IMR-90 (cell line): Measurements from ENCODE around the gene TMEM269. TPM values are rescaled to one million over a fixed set of nuclear protein-coding genes. Genes with fewer than 3 reads are reported as not detected.
A peak's percentile ranks its signal among the peaks of the same experiment; 100 is the strongest.

ENCODE experiments used
- ATAC-seq: fragments of 200-7000 bp; cut with Tn5 transposase; 2 replicates; pipeline ENCODE4 v1.9.1; 2020; ENCODE audit warnings: low read depth, mild to moderate bottlenecking, moderate library complexity
- BruUV-seq: library from RNA; stranded (reverse); fragments of 400-500 nt; replicated peaks from 2 replicates; lab custom pipeline; 2021; lab: Mats Ljungman, UMichigan
- CTCF ChIA-PET: fragments of 300-600 bp; formaldehyde crosslinking; extraction: SDS; loops from one replicate; lab custom pipeline; 2021; ENCODE audit warnings: antibody characterized with exemption; lab: Yijun Ruan, JAX
- POLR2A ChIA-PET: fragments of 300-600 bp; sonication (Branson Sonifier 250); formaldehyde crosslinking; loops from one replicate; lab custom pipeline; 2022; ENCODE audit warnings: antibody characterized with exemption; ENCODE audit not compliant: unreplicated experiment; lab: Charles Lee
- DNase-seq: peaks from one replicate; pipeline ENCODE4 v3.0.0; 2013
- H2AFZ ChIP-seq: replicated peaks from 2 replicates; pipeline ENCODE3; 2013; ENCODE audit warnings: low read length, mild to moderate bottlenecking; ENCODE audit not compliant: poor library complexity
- H2AK5ac ChIP-seq: 2 replicates; pipeline ENCODE4 v1.6.1; 2013; ENCODE audit warnings: low read depth, low read length, inconsistent platforms
- H2AK9ac ChIP-seq: replicated peaks from 2 replicates; pipeline ENCODE3; 2013; ENCODE audit warnings: mild to moderate bottlenecking, low read depth, low read length, moderate library complexity; ENCODE audit not compliant: poor library complexity
- H2BK120ac ChIP-seq: 2 replicates; pipeline ENCODE4 v1.6.1; 2013; ENCODE audit warnings: low read depth, low read length, inconsistent platforms
- H2BK15ac ChIP-seq: 3 replicates; pipeline ENCODE4 v1.6.1; 2013; ENCODE audit warnings: low read depth, low read length, inconsistent platforms
- H2BK20ac ChIP-seq: 2 replicates; pipeline ENCODE4 v1.6.1; 2013; ENCODE audit warnings: low read depth, mild to moderate bottlenecking, inconsistent platforms, low read length, moderate library complexity
- H2BK5ac ChIP-seq: 2 replicates; pipeline ENCODE4 v1.6.1; 2013; ENCODE audit warnings: mild to moderate bottlenecking, low read depth, low read length, inconsistent platforms; ENCODE audit not compliant: poor library complexity, severe bottlenecking
- H3K14ac ChIP-seq: replicated peaks from 2 replicates; pipeline ENCODE4 v1.6.1; 2013; ENCODE audit warnings: low read depth, low read length, inconsistent platforms
- H3K18ac ChIP-seq: 2 replicates; pipeline ENCODE4 v1.6.1; 2013; ENCODE audit warnings: low read depth, low read length, control low read depth
- H3K23ac ChIP-seq: 2 replicates; pipeline ENCODE4 v1.6.1; 2013; ENCODE audit warnings: low read depth, low read length, inconsistent platforms
- H3K27ac ChIP-seq: 2 replicates; pipeline ENCODE4 v1.5.1; 2013; ENCODE audit warnings: mild to moderate bottlenecking, control low read depth, low read length; ENCODE audit not compliant: insufficient read depth
- H3K27me3 ChIP-seq: 2 replicates; pipeline ENCODE4 v1.6.1; 2013; ENCODE audit warnings: low read length; ENCODE audit not compliant: control insufficient read depth, insufficient read depth
- H3K36me3 ChIP-seq: 2 replicates; pipeline ENCODE4 v1.6.1; 2013; ENCODE audit warnings: low read length, mixed read lengths; ENCODE audit not compliant: control insufficient read depth, insufficient read depth
- H3K4ac ChIP-seq: 2 replicates; pipeline ENCODE4 v1.6.1; 2013; ENCODE audit warnings: low read depth, low read length, inconsistent platforms
- H3K4me1 ChIP-seq: 2 replicates; pipeline ENCODE4 v1.6.1; 2013; ENCODE audit warnings: low read length, mixed read lengths; ENCODE audit not compliant: control insufficient read depth, insufficient read depth
- H3K4me2 ChIP-seq: 2 replicates; pipeline ENCODE4 v1.6.1; 2013; ENCODE audit warnings: low read depth, mild to moderate bottlenecking, control low read depth, low read length, moderate library complexity
- H3K4me3 ChIP-seq: 2 replicates; pipeline ENCODE4 v1.5.1; 2013; ENCODE audit warnings: low read depth, mild to moderate bottlenecking, control low read depth, low read length, moderate library complexity; ENCODE audit not compliant: insufficient read depth
- H3K56ac ChIP-seq: 2 replicates; pipeline ENCODE4 v1.6.1; 2013; ENCODE audit warnings: low read length, inconsistent platforms; ENCODE audit not compliant: insufficient read depth; ENCODE audit errors: extremely low read depth
- H3K79me1 ChIP-seq, 2 experiments: 2 replicates each; pipeline ENCODE4 v1.6.1; 2013; ENCODE audit warnings: low read length in 2 of 2, inconsistent platforms in 1 of 2, low read depth in 1 of 2
- H3K9ac ChIP-seq: 2 replicates; pipeline ENCODE4 v1.6.1; 2013; ENCODE audit warnings: low read depth, low read length, control low read depth
- H3K9me1 ChIP-seq: 2 replicates; pipeline ENCODE4 v1.6.1; 2013; ENCODE audit warnings: low read length, inconsistent platforms; ENCODE audit not compliant: insufficient read depth
- H3K9me3 ChIP-seq: 2 replicates; pipeline ENCODE4 v1.6.1; 2013; ENCODE audit warnings: low read length; ENCODE audit not compliant: control insufficient read depth, insufficient read depth
- H4K20me1 ChIP-seq: 2 replicates; pipeline ENCODE4 v1.6.1; 2013; ENCODE audit warnings: low read length, inconsistent platforms; ENCODE audit not compliant: insufficient read depth
- H4K5ac ChIP-seq: 2 replicates; pipeline ENCODE4 v1.6.1; 2013; ENCODE audit warnings: mild to moderate bottlenecking, low read depth, low read length, control low read depth
- H4K8ac ChIP-seq, 2 experiments: 2 replicates each; pipeline ENCODE4 v1.6.1; 2013; ENCODE audit warnings: low read depth in 2 of 2, low read length in 2 of 2, control low read depth in 1 of 2, inconsistent platforms in 1 of 2
- H4K91ac ChIP-seq: 2 replicates; pipeline ENCODE4 v1.6.1; 2013; ENCODE audit warnings: low read depth, low read length, inconsistent platforms; ENCODE audit not compliant: insufficient read depth
- CEBPB ChIP-seq: IDR thresholded peaks from 2 replicates; pipeline ENCODE4 v1.6.1; 2012; ENCODE audit warnings: low read depth, low read length, improper control_type of control experiment
- CHD1 ChIP-seq: IDR thresholded peaks from 2 replicates; pipeline ENCODE4 v1.6.1; 2012; ENCODE audit warnings: low read depth, low read length, improper control_type of control experiment
- CTCF ChIP-seq: conservative IDR thresholded peaks from 2 replicates; pipeline ENCODE4 v1.5.1; 2012; ENCODE audit warnings: mild to moderate bottlenecking, low read depth, low read length, improper control_type of control experiment
- ELK1 ChIP-seq: fragments of 150-350 bp; IDR thresholded peaks from 2 replicates; pipeline ENCODE4 v1.6.1; 2016; ENCODE audit warnings: low read depth, mild to moderate bottlenecking, low read length, moderate library complexity, borderline replicate concordance
- MAFK ChIP-seq: IDR thresholded peaks from 2 replicates; pipeline ENCODE4 v1.6.1; 2012; ENCODE audit warnings: low read depth, low read length, improper control_type of control experiment
- MAZ ChIP-seq: IDR thresholded peaks from 2 replicates; pipeline ENCODE4 v1.6.1; 2012; ENCODE audit warnings: low read depth, mild to moderate bottlenecking, low read length, improper control_type of control experiment, moderate library complexity, borderline replicate concordance
- NFE2L2 ChIP-seq: fragments of 150-350 bp; IDR thresholded peaks from 2 replicates; pipeline ENCODE4 v1.6.1; 2016; ENCODE audit warnings: low read depth, mild to moderate bottlenecking, low read length
- POLR2A ChIP-seq: IDR thresholded peaks from 2 replicates; pipeline ENCODE4 v1.6.1; 2012; ENCODE audit warnings: mild to moderate bottlenecking, low read depth, low read length
- RAD21 ChIP-seq: IDR thresholded peaks from 2 replicates; pipeline ENCODE4 v1.6.1; 2012; ENCODE audit warnings: low read length, improper control_type of control experiment
- RCOR1 ChIP-seq: IDR thresholded peaks from 2 replicates; pipeline ENCODE4 v1.6.1; 2012; ENCODE audit warnings: mild to moderate bottlenecking, low read length, improper control_type of control experiment; ENCODE audit not compliant: insufficient replicate concordance
- SMC3 ChIP-seq: fragments of 150-350 bp; IDR thresholded peaks from 2 replicates; pipeline ENCODE4 v1.6.1; 2016; ENCODE audit warnings: low read depth, mild to moderate bottlenecking, antibody characterized with exemption, low read length, moderate library complexity
- USF2 ChIP-seq: fragments of 150-350 bp; IDR thresholded peaks from 2 replicates; pipeline ENCODE4 v1.6.1; 2017; ENCODE audit warnings: mild to moderate bottlenecking, antibody characterized with exemption, low read length, low read depth
- WGBS, 2 experiments: methylation state at CpG; one replicate each; pipeline versions ENCODE4 v1.1.5 to v1.1.7; 2013; ENCODE audit warnings: missing lambda C conversion rate in 2 of 2; ENCODE audit not compliant: insufficient read length in 1 of 2; ENCODE audit errors: extremely low coverage in 2 of 2; 5-methylcytosine and 5-hydroxymethylcytosine counted together
- dilution Hi-C: fragments of 300-500 bp; cut with HindIII; formaldehyde crosslinking; loops from one replicate; pipeline ENCODE4 v1.14.3; 2018; ENCODE audit warnings: low sequenced_read_pairs; ENCODE audit not compliant: unreplicated experiment
- in situ Hi-C: fragments of 300-500 bp; cut with MboI; formaldehyde crosslinking; loops from 3 replicates; pipeline ENCODE4 v1.14.3; 2019; ENCODE audit warnings: low sequenced_read_pairs, inconsistent platforms, mixed read lengths
- intact Hi-C: fragments of 100-400 bp; cut with micrococcal nuclease; formaldehyde crosslinking; loops from 2 replicates; pipeline ENCODE4 v1.10.0; 2022
- polyA plus RNA-seq, 3 experiments: library from polyadenylated mRNA; depleted of rRNA; stranded (reverse); fragments of >200 nt; gene quantifications; 2 replicates each; pipeline ENCODE4 v1.2.3, GENCODE V29; 2012; ENCODE audit warnings: low replicate concordance in 1 of 3
- total RNA-seq: library from RNA; depleted of rRNA; stranded (reverse); fragments of >200 nt; gene quantifications from 2 replicates; pipeline ENCODE4 v1.2.3, GENCODE V29; 2012

TMEM269 gene
- total and polyA plus RNA-seq, 2 of the 4 experiments (the other 2 are of a cell fraction) = not detected

- Histone ChIP-seq H2AFZ (peak within 1 kb of the TSS; percentile 96), H2BK20ac (no peak within 1 kb of the TSS), H3K9me3 (peaks cover 8% of the 10 kb centered on the region), H4K91ac (peak within 1 kb of the TSS; percentile 71), H3K4me2 (peak within 1 kb of the TSS; percentile 96), H2BK15ac (no peak within 1 kb of the TSS), H3K27ac (peak within 1 kb of the TSS; percentile 60), H3K27me3 (no peaks in the 10 kb centered on the region), H3K9ac (peak within 1 kb of the TSS; percentile 82), H2BK120ac (0 out of 2 replicates have a peak within 1 kb of the TSS, but pooled peaks have one; percentile 17), H3K14ac (peak within 1 kb of the TSS; percentile 80), H3K36me3 (peaks cover 21% of the 10 kb centered on the region), H3K4ac (peak within 1 kb of the TSS; percentile 77), H3K9me1 (peaks cover 15% of the 10 kb centered on the region), H4K8ac (peak within 1 kb of the TSS; percentile 54 to 90), H4K5ac (peak within 1 kb of the TSS; percentile 65), H3K23ac (peak within 1 kb of the TSS; percentile 92), H2BK5ac (peak within 1 kb of the TSS; percentile 68), H3K18ac (peak within 1 kb of the TSS; percentile 48; the same call in 1 of the 2 replicates), H4K20me1 (no peaks in the 10 kb centered on the region), H2AK9ac (peak within 1 kb of the TSS; percentile 97), H3K56ac (peak within 1 kb of the TSS; percentile 53; the same call in 1 of the 2 replicates), H2AK5ac (peak within 1 kb of the TSS; percentile 62), H3K4me3 (peak within 1 kb of the TSS; percentile 67), H3K79me1 (peaks cover 18 to 33% of the 10 kb centered on the region in 2 experiments), H3K4me1 (peaks cover 6% of the 10 kb centered on the region)
- POLR2A ChIA-PET = interaction anchor here (0.5 to 0.7 kb wide), 4 partner anchors 13 to 289 kb away, joined by 3 to 6 read pairs (median 5); no protein-coding TSS in a partner anchor
- in situ Hi-C loops (no loop called here), dilution Hi-C loops (no loop called here), intact Hi-C loops (loop anchor here (10.0 kb wide), 1 partner anchor 162 kb away; the partner anchor contains the start of gene YBX1)
- ATAC-seq (peak; percentile 98), DNase-seq (peak; percentile 98)
- BruUV-seq = no TSS peak
- 0% methylated on average over 30 of the region's 50 CpGs; no CpG with 5 or more reads in 1 of the 2 experiments for WGBS, 2 experiments
- CTCF ChIA-PET = interaction anchor here (0.7 to 1.0 kb wide), 6 partner anchors 19 to 239 kb away, joined by 3 to 4 read pairs (median 3); no protein-coding TSS in a partner anchor
- TF ChIP-seq MAZ (0 out of 2 replicates have a peak, but pooled peaks have one; percentile 7), MAFK (no peak), CHD1 (0 out of 2 replicates have a peak, but pooled peaks have one; percentile 28), SMC3 (no peak), USF2 (no peak), CEBPB (no peak), RCOR1 (peak; percentile 25), RAD21 (no peak), ELK1 (no peak), NFE2L2 (no peak), CTCF (peak; percentile 42), POLR2A (peak; percentile 44; the same call in 1 of the 2 replicates)
Observed at GRCh38 chr1:42846257-42847110, 61.7 kb downstream of the TMEM269 start, which contains the start of gene ZNF691. Gene ZNF691, plus strand, starts transcription at chr1:42846613. Its CDS starts 3,046 bp downstream, at chr1:42849659.
